ENCODE results near the gene KIFAP3.
"Not testable (repeated sequence)": the region's sequence is repeated elsewhere in the genome, so short reads cannot be mapped to it uniquely, and the experiment has no call there.

KIFAP3 gene

GRCh38 chr1:170075186-170075585 lies 691 bp upstream of the KIFAP3 start:
- peak overlapping the region; percentile 71 for H3K27ac Mint-ChIP-seq
- peaks cover 4% of the 10 kb centered on the region for H3K36me3 Mint-ChIP-seq
- H3K27me3 Mint-ChIP-seq = no peaks in the 10 kb centered on the region
- H3K4me1 Mint-ChIP-seq = peaks cover 53% of the 10 kb centered on the region
- peak overlapping the region; percentile 86 for H3K4me3 Mint-ChIP-seq
- H3K9me3 Mint-ChIP-seq = peaks cover 5% of the 10 kb centered on the region

- H3K4me1 Mint-ChIP-seq = peaks cover 66% of the 10 kb centered on the region
- H3K27me3 Mint-ChIP-seq = no peaks in the 10 kb centered on the region
- peak overlapping the region; percentile 86 for H3K4me3 Mint-ChIP-seq
- peaks cover 4% of the 10 kb centered on the region for H3K36me3 Mint-ChIP-seq
- peak overlapping the region; percentile 94 for H3K27ac Mint-ChIP-seq
- no peaks in the 10 kb centered on the region for H3K9me3 Mint-ChIP-seq
Observed at GRCh38 chr1:170073893-170074249, 624 bp downstream of the KIFAP3 start.

- Mint-ChIP-seq H3K4me3 (no peak overlapping the region), H3K9me3 (no peaks in the 10 kb centered on the region), H3K36me3 (peaks cover 4% of the 10 kb centered on the region), H3K4me1 (peaks cover 89% of the 10 kb centered on the region), H3K27ac (no peak overlapping the region), H3K27me3 (no peaks in the 10 kb centered on the region)
Observed at GRCh38 chr1:170071378-170071777, 3.1 kb downstream of the KIFAP3 start.

- Mint-ChIP-seq H3K4me3 (peak overlapping the region; percentile 53), H3K27ac (peak overlapping the region; percentile 77), H3K9me3 (no peaks in the 10 kb centered on the region), H3K27me3 (no peaks in the 10 kb centered on the region), H3K4me1 (peaks cover 70% of the 10 kb centered on the region), H3K36me3 (peaks cover 4% of the 10 kb centered on the region)
Observed at GRCh38 chr1:170068923-170069322, 5.6 kb downstream of the KIFAP3 start.

- no peak overlapping the region for H3K4me3 Mint-ChIP-seq
- no peaks in the 10 kb centered on the region for H3K27me3 Mint-ChIP-seq
- peaks cover 8% of the 10 kb centered on the region for H3K36me3 Mint-ChIP-seq
- peaks cover 66% of the 10 kb centered on the region for H3K4me1 Mint-ChIP-seq
- H3K9me3 Mint-ChIP-seq = peaks cover 4% of the 10 kb centered on the region
- peak overlapping the region; percentile 79 for H3K27ac Mint-ChIP-seq
Observed at GRCh38 chr1:170067253-170067819, 7.2 kb downstream of the KIFAP3 start.

- Mint-ChIP-seq H3K4me3 (no peak overlapping the region), H3K27me3 (no peaks in the 10 kb centered on the region), H3K36me3 (peaks cover 8% of the 10 kb centered on the region), H3K27ac (no peak overlapping the region), H3K9me3 (peaks cover 4% of the 10 kb centered on the region), H3K4me1 (peaks cover 51% of the 10 kb centered on the region)
Observed at GRCh38 chr1:170064821-170065220, 9.7 kb downstream of the KIFAP3 start.

GRCh38 chr1:170063109-170063826 lies 11.2 kb downstream of the KIFAP3 start:
- Mint-ChIP-seq H3K9me3 (peaks cover 4% of the 10 kb centered on the region), H3K27ac (no peak overlapping the region), H3K27me3 (no peaks in the 10 kb centered on the region), H3K4me1 (peaks cover 51% of the 10 kb centered on the region), H3K4me3 (no peak overlapping the region), H3K36me3 (peaks cover 12% of the 10 kb centered on the region)

GRCh38 chr1:170061676-170062075 lies 12.8 kb downstream of the KIFAP3 start:
- not testable (repeated sequence) for H3K9me3 Mint-ChIP-seq, H3K4me3 Mint-ChIP-seq, H3K27me3 Mint-ChIP-seq, H3K27ac Mint-ChIP-seq
- H3K4me1 Mint-ChIP-seq = peaks cover 38% of the 10 kb centered on the region
- H3K36me3 Mint-ChIP-seq = peaks cover 12% of the 10 kb centered on the region

- H3K27ac Mint-ChIP-seq, H3K9me3 Mint-ChIP-seq, H3K4me3 Mint-ChIP-seq, H3K27me3 Mint-ChIP-seq: not testable (repeated sequence)
- peaks cover 33% of the 10 kb centered on the region for H3K4me1 Mint-ChIP-seq
- peaks cover 12% of the 10 kb centered on the region for H3K36me3 Mint-ChIP-seq
Observed at GRCh38 chr1:170060015-170060520, 14.4 kb downstream of the KIFAP3 start.

- peaks cover 51% of the 10 kb centered on the region for H3K36me3 Mint-ChIP-seq
- peaks cover 30% of the 10 kb centered on the region for H3K4me1 Mint-ChIP-seq
- no peak overlapping the region for H3K27ac Mint-ChIP-seq
- peaks cover 6% of the 10 kb centered on the region for H3K9me3 Mint-ChIP-seq
- H3K27me3 Mint-ChIP-seq = no peaks in the 10 kb centered on the region
- no peak overlapping the region for H3K4me3 Mint-ChIP-seq
Observed at GRCh38 chr1:170049176-170049800, 25.2 kb downstream of the KIFAP3 start.

- no peak overlapping the region for H3K4me3 Mint-ChIP-seq
- H3K36me3 Mint-ChIP-seq = peaks cover 47% of the 10 kb centered on the region
- no peaks in the 10 kb centered on the region for H3K27me3 Mint-ChIP-seq
- H3K9me3 Mint-ChIP-seq = peaks cover 6% of the 10 kb centered on the region
- H3K4me1 Mint-ChIP-seq = peaks cover 25% of the 10 kb centered on the region
- no peak overlapping the region for H3K27ac Mint-ChIP-seq
Observed at GRCh38 chr1:170048515-170048914, 26.0 kb downstream of the KIFAP3 start.

- Mint-ChIP-seq H3K36me3 (peaks cover 20% of the 10 kb centered on the region), H3K4me1 (peaks cover 3% of the 10 kb centered on the region), H3K27me3 (no peaks in the 10 kb centered on the region), H3K27ac (no peak overlapping the region), H3K4me3 (no peak overlapping the region), H3K9me3 (no peaks in the 10 kb centered on the region)
Observed at GRCh38 chr1:170044187-170044586, 30.3 kb downstream of the KIFAP3 start.

GRCh38 chr1:170041423-170042192 lies 32.9 kb downstream of the KIFAP3 start:
- Mint-ChIP-seq H3K36me3 (peaks cover 18% of the 10 kb centered on the region), H3K27me3 (no peaks in the 10 kb centered on the region), H3K27ac (no peak overlapping the region), H3K4me1 (no peaks in the 10 kb centered on the region), H3K4me3 (no peak overlapping the region), H3K9me3 (no peaks in the 10 kb centered on the region)

GRCh38 chr1:170032531-170033280 lies 41.8 kb downstream of the KIFAP3 start:
- H3K27ac Mint-ChIP-seq = no peak overlapping the region
- peaks cover 10% of the 10 kb centered on the region for H3K4me1 Mint-ChIP-seq
- peaks cover under 1% of the 10 kb centered on the region for H3K9me3 Mint-ChIP-seq
- H3K4me3 Mint-ChIP-seq = no peak overlapping the region
- H3K27me3 Mint-ChIP-seq = no peaks in the 10 kb centered on the region
- peaks cover 32% of the 10 kb centered on the region for H3K36me3 Mint-ChIP-seq

GRCh38 chr1:170030212-170030611 lies 44.3 kb downstream of the KIFAP3 start:
- Mint-ChIP-seq H3K4me1 (peaks cover 10% of the 10 kb centered on the region), H3K36me3 (peaks cover 42% of the 10 kb centered on the region), H3K27me3 (no peaks in the 10 kb centered on the region), H3K9me3 (peaks cover 13% of the 10 kb centered on the region), H3K4me3 (no peak overlapping the region), H3K27ac (no peak overlapping the region)
